Activated T-helper 9 cell treated with anti-CD3 and anti-CD28 coated beads, Interleukin-2, amount 50 U/mL, for 16 hours (primary cell): ENCODE measurements around the gene GRIK4.
"Not testable (repeated sequence)": the region's sequence is repeated elsewhere in the genome, so short reads cannot be mapped to it uniquely, and the experiment has no call there.

Experiments
- DNase-seq: peaks from one replicate; pipeline ENCODE4 v3.0.0-alpha.2; 2020; ENCODE audit warnings: low read depth

Gene GRIK4

DNA sequence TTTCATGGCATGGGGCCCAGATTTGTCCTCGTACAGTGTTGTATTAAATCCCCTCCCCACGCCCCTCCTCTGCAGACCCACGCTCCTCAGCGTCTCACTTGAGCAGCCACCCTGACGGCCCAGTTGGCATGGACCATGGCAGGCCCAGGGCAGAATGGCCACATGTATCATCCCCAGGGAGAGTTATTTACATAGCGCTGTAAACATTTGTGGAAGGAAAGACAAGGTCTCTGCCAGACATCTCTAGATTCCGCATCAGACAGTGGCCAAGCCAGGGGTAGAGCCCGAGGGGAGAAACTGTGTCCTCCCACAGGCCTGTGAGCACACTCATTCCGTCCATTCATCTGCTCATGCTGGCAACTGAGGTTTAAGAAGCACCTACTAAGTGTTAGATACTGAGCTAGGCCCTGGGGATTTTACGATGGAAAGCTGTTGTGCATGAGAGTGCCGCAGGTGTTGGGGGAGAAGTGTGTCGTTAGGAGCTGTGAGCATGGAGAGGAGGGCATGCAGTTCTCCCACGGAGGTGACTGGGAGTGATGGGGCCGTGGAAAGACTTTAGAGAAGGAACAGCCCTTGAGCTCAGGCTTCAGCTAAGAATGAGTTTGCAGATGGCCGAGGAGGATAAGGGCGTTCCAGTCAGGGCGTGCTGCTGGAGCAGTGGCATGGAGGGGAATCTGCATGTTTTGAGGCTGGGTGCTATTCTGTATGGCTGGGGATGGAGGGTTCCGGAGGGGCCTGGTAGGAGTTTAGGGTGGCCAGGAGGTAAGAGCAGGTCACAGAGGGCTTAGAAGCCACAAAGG is 94.9 kb downstream of the GRIK4 start:
- DNase-seq = no peak

- no peak for DNase-seq
These were observed 96.5 kb downstream of the GRIK4 start for GRCh38 chr11:120608061-120608460.

GRCh38 chr11:120608760-120609211 is 97.2 kb downstream of the GRIK4 start:
- no peak for DNase-seq

GRCh38 chr11:120610111-120610510 is 98.6 kb downstream of the GRIK4 start:
- DNase-seq = no peak

DNA sequence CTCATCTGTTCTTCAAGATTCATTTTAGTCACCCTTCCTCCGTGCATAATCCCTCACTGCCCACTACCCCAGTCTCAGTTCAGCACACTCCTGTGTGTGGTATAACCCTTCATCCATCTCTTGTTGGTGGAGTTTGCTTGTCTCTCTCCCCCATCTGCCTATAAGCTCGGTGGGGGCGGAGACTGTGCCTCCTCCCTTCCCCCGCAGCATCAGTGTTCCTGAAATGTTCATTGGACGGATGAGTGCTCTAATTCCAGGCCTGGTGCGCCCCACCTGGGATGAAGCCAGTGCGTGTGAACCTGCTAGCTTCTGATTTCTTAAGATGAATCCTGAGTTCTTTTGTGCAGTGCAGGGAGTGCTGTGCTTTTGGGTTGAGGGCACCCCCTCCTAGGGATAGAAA is 100.0 kb downstream of the GRIK4 start:
- no peak for DNase-seq

DNA sequence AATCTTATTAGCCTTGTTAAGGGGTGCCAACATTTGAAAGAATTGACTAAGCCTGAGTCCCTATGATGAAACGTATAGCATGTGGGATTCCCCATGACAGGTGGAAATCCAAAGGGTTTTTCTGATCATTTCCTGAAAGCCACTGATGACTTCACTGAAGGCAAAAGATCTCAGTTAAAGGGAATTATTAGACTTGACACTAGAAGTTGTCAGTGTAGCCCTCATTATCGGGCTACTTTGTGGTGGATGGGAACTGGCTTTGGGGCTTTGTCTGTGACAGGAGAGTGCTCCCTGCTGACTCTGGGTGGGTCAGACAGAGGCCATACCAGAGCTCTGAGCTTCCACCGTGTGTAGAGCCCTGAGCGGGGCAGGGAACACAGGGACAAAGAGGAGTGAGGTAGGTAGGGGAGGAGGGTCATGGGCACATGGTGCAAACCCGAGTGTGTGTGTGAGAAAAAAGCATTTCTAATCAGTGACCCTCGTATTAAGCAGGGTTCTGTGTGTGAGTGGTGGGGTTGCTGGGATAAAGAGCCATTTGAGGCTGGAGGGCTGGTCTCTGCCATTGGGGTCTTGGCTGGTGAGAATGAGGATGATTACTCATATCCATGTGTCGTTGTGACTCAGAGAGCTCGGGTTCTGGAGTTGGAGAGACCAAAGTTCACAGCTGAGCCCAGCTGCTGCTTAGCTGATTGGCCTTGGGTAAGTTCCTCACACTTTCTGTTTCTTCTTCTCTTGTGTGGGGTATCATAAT is 101.1 kb downstream of the GRIK4 start:
- no peak for DNase-seq

DNA sequence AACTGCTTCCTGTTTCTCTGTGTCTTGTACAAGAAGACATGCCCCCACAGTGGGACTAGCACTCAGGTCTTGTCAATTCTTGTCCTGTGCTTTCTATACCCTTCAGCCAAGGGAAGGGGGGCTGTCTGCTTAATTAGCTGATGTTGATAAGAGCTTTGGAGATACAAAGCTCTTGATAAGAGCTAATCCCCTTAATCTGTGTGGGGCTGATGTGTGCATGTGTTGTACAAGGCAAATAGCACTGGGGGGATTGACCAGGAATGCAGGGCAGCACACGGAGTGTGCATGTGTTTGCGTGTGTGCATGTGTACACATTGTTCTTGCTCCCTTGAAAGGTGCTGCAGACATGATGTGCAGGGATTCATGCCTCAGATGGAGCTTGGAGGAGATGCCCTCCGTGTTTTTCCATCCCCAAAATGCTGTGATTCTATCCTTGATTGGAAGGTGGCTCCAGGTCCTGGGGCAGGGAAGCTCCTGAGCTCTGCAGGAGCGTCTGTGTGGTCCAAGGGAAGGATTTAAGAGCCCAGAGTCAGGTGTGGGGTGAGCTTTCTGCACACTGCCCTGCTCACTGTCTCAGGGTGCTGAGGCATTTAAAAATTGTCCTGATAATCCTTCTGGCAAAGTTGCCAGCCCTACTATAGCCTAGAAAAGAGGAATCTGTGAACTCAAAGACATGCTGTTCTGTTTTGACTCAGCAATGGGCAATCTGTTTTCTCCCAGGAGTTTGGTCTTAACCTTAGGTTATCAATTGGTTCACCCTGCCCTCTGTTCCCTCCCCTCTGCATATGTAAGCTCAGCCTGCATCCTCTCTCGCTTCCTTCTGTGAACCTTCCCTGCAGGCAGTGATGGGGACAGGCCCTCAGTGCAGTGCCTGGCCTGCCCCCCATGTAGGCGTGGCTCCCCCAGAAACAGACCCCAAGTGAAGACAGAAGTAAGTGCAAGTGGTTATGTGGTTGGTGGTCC is 102.0 kb downstream of the GRIK4 start:
- DNase-seq = no peak

DNA sequence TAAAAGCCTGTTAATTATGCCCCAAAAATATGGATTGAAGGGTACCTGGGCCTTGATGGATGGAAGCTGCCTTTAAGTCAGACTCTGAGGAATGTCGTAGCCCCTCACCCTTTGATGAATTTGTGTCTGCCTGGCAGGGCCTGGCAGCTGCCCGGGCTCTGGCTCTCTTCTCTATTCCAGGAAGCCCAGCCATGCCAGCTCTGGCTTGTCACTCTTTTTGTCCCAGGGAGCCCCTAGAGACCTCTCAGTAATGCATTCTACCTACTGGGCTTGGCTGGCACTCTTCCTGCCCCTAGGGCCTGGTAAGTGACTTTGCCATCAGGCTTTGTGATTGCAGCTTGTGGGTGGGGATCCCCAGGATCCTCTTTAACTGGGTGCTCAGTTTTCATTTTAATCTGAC is 103.8 kb downstream of the GRIK4 start:
- no peak for DNase-seq

GRCh38 chr11:120618399-120618798 is 106.9 kb downstream of the GRIK4 start:
- DNase-seq = no peak

GRCh38 chr11:120622189-120622875 is 110.8 kb downstream of the GRIK4 start:
- no peak for DNase-seq

GRCh38 chr11:120624992-120625391 is 113.4 kb downstream of the GRIK4 start:
- DNase-seq = not testable (repeated sequence)

DNA sequence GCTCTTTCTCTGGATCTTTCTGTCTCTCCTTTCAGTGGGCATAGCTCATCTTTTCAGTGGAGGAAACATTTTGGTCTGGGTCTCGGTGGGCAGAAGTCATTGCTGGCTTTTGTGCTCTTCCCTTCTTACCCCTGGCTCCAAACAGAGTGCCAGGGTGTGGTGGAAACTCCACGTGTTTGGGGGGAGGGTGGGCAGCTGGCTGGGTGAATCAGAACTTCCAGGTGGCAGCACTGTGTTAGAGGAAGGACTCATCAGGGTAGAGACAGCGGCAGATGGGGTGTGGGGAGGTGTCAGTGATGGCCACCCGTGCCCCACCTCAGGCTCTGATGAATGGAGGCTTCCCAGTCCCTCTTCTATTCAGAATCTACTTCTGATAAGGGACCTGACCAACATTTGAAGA is 114.0 kb downstream of the GRIK4 start:
- DNase-seq = no peak

- no peak for DNase-seq
These were observed 115.2 kb downstream of the GRIK4 start for GRCh38 chr11:120626791-120627190.

DNA sequence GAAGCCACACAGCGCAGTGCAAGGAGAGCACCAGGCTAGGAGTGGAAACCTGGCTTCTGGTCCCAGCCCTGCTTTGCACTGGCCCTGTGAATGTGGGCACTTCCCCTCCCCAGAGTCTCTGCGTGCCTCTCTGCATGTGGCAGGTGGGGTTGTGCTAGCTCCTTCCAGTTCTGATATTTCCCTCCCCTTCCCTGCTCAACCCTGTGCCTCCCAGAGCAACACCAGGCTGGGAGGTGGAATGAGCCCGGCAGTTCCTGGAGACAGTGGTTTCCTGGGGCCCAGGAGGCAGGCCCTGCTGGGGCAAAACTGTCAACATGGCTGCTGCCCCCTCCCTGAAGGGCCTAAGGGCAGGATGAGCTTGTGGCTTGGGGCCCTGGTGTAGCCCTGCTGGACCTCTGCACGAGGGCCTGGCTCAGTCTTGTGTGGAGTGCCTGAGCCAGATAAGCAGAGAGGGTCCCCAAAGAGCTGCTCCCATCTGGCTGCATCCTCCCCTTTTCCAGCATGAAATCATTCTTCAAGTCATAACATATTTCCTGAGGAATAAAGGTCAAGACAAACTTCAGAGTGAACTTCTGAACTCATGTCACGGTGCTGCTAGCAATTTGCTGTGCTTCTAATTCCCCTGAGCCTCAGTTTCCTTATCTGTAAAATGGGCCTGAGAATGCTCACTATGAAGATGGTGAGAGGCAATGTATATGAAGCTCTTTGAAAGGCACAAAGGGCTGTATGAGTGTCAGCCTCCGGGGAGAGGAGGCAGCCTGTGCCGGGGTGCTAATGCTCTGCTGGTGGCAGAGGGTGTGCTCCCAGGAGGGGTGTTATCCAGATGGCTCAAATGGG is 116.0 kb downstream of the GRIK4 start:
- DNase-seq = no peak

- DNase-seq = no peak
These were observed 118.0 kb downstream of the GRIK4 start for GRCh38 chr11:120629407-120630080.

GRCh38 chr11:120630122-120630521 is 118.6 kb downstream of the GRIK4 start:
- no peak for DNase-seq

DNA sequence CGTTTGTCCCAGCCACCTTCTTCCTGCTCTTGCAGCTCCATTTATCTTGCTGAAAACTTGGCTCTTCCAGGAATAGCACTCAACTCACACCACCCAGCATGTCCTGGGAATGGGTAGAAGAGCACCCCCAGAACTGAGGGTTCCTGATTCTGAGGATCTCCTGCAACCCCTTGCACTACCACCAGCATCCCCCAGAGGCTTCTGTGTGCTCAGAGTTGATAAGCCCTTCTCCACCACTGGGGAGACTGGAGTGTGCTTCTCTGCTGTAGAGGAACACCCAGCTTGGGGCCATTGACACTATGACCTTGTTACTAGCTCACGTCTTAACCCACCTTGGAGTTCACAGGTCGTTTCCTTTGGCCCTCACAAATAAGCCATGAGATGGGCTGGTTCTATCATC is 121.0 kb downstream of the GRIK4 start:
- DNase-seq = no peak

- no peak for DNase-seq
These were observed 122.3 kb downstream of the GRIK4 start for GRCh38 chr11:120633616-120634393.

DNA sequence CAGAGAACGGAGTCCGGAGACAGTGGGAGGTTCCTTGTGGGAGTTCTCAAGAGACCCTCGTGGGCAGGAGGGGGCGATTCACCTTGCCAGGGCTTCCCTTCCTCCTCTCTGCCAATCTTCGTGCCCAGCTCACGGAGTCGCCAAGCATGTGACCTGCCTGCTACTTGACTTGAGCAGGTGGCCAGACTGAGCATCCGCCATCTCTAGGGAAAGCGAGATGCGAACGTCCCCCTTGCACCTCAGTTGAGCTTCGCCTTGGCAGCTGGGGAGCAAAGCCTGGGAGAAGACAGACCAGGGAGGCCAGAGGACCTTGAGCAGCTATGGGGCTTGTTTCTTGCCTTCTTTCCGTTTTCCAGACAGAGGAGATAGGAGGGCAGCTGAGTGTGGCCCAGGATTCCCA is 123.2 kb downstream of the GRIK4 start:
- DNase-seq = no peak
